ENCODE results near the gene KIF4A. TPM values are rescaled to one million over a fixed set of nuclear protein-coding genes. Genes with fewer than 3 reads are reported as not detected.

KIF4A gene
- total RNA-seq, 3 donors from 2014 or later (not counting 1 experiment from before 2014, with no cell fraction given): 0.53 to 1.3 (median 0.79) TPM

DNA sequence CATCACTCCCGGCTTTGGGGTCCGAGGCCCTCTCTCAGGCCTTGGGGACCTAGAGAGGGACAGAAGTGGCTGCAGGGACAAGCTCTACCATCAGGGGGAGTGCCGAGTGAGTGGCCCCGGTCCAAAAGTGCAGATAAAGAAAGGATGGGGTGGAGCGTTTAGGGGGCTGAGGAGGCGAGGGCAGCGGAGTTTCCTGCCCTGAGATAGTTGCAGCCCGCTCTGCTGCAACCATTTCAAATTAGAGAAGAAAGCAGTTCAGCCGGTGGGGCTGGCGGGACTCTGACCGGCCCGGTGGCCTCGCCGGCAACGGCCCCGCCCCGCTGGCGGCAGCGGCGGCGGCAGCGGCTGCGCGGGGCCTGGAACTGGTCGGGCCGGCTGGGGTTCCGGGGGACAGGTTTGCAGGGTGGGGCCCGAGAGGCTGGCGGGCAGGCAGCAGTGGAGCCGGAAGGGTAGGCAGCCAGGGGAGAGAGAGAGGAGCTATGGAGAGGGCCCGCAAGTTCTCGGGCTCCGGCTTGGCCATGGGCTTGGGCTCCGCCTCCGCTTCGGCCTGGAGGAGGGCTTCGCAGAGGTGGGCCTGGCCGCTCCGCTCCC, 162.3 kb downstream of the KIF4A start:
- Histone ChIP-seq H3K4me3 (ENCODE audit: low read length) (peak overlapping the region; percentile 46), H3K36me3 (ENCODE audit: control insufficient read depth, insufficient read depth, low read length) (no peaks in the 10 kb centered on the region), H3K27me3 (ENCODE audit: control insufficient read depth, insufficient read depth, low read length) (no peaks in the 10 kb centered on the region), H3K4me1 (ENCODE audit: control insufficient read depth, insufficient read depth, low read length) (peaks cover 37% of the 10 kb centered on the region), H3K9me3 (ENCODE audit: control insufficient read depth, insufficient read depth, low read length) (no peaks in the 10 kb centered on the region), H3K27ac (ENCODE audit: low read length) (peak overlapping the region; percentile 57)
- ATAC-seq (peak; percentile 62 to 73 (median 65)), DNase-seq (peak in 1 of 2 donors; percentile 74)
- TF ChIP-seq, protein P1, sequence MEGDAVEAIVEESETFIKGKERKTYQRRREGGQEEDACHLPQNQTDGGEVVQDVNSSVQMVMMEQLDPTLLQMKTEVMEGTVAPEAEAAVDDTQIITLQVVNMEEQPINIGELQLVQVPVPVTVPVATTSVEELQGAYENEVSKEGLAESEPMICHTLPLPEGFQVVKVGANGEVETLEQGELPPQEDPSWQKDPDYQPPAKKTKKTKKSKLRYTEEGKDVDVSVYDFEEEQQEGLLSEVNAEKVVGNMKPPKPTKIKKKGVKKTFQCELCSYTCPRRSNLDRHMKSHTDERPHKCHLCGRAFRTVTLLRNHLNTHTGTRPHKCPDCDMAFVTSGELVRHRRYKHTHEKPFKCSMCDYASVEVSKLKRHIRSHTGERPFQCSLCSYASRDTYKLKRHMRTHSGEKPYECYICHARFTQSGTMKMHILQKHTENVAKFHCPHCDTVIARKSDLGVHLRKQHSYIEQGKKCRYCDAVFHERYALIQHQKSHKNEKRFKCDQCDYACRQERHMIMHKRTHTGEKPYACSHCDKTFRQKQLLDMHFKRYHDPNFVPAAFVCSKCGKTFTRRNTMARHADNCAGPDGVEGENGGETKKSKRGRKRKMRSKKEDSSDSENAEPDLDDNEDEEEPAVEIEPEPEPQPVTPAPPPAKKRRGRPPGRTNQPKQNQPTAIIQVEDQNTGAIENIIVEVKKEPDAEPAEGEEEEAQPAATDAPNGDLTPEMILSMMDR (IDR thresholded peaks at IDR 0.05): peak; percentile 49
- 2% methylated on average over 39 of the region's 39 CpGs for WGBS (ENCODE audit: insufficient coverage)
- no peaks in the 10 kb centered on the region for H3K9me3 Mint-ChIP-seq
- peak overlapping the region; percentile 76 to 89 for H3K27ac Mint-ChIP-seq
- intact Hi-C loops (cut with micrococcal nuclease): loop anchor here (10.0 kb wide), 1 partner anchor 213 kb away; no protein-coding TSS in a partner anchor
- H3K4me1 Mint-ChIP-seq: peaks cover 24 to 49% of the 10 kb centered on the region in 2 donors
- no peaks in the 10 kb centered on the region for H3K27me3 Mint-ChIP-seq (ENCODE audit: low read depth in 2 of 2)
- H3K4me3 Mint-ChIP-seq: peak overlapping the region; percentile 92
- no peaks in the 10 kb centered on the region for H3K36me3 Mint-ChIP-seq

DNA sequence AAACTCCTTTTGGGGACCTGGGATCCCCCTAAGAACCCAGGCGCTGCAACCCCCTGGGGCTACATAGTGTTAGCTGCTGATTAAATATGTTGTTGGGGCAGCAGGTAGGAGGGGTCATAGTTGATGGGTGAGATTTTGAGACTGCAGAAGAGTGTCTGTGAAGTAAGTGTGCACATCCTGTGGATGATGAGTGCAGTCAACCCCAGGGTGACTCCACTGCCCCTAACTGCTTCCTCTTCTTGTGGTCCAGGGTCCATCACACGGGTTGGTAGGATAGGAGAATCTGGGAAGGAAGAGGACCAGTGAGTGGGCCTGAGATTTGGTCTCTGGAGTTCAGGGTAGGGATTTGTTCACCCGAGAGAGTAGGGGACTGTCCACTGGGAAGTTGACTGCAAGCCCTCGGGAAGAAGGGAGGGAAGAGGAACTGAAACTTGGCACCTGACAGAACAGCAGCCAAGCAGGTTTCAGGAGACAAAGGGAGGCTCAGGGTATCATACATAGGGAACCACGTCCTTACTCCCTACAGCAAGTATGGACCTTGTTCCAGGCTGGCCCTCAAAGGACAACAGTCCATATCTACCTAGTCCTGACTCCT, 163.2 kb downstream of the KIF4A start:
- H3K9me3 ChIP-seq (ENCODE audit: control insufficient read depth, insufficient read depth, low read length): no peaks in the 10 kb centered on the region
- H3K27ac ChIP-seq (ENCODE audit: low read length): no peak overlapping the region
- no peaks in the 10 kb centered on the region for H3K9me3 Mint-ChIP-seq
- no peak overlapping the region for H3K4me3 ChIP-seq (ENCODE audit: low read length)
- ATAC-seq: no peak
- H3K36me3 Mint-ChIP-seq: no peaks in the 10 kb centered on the region
- TF ChIP-seq, protein P1 (IDR thresholded peaks at IDR 0.05): no peak
- 61% methylated on average over 5 of the region's 5 CpGs for WGBS (ENCODE audit: insufficient coverage)
- H3K4me3 Mint-ChIP-seq: peak overlapping the region; percentile 66
- DNase-seq: peak in 1 of 2 donors; percentile 21
- H3K27ac Mint-ChIP-seq: peak overlapping the region; percentile 76 to 89
- peaks cover 37% of the 10 kb centered on the region for H3K4me1 ChIP-seq (ENCODE audit: control insufficient read depth, insufficient read depth, low read length)
- H3K27me3 Mint-ChIP-seq (ENCODE audit: low read depth in 2 of 2): no peaks in the 10 kb centered on the region
- no peaks in the 10 kb centered on the region for H3K36me3 ChIP-seq (ENCODE audit: control insufficient read depth, insufficient read depth, low read length)
- H3K27me3 ChIP-seq (ENCODE audit: control insufficient read depth, insufficient read depth, low read length): no peaks in the 10 kb centered on the region
- intact Hi-C loops (cut with micrococcal nuclease): loop anchor here (10.0 kb wide), 1 partner anchor 212 kb away; no protein-coding TSS in a partner anchor
- peaks cover 24 to 50% of the 10 kb centered on the region in 2 donors for H3K4me1 Mint-ChIP-seq

DNA sequence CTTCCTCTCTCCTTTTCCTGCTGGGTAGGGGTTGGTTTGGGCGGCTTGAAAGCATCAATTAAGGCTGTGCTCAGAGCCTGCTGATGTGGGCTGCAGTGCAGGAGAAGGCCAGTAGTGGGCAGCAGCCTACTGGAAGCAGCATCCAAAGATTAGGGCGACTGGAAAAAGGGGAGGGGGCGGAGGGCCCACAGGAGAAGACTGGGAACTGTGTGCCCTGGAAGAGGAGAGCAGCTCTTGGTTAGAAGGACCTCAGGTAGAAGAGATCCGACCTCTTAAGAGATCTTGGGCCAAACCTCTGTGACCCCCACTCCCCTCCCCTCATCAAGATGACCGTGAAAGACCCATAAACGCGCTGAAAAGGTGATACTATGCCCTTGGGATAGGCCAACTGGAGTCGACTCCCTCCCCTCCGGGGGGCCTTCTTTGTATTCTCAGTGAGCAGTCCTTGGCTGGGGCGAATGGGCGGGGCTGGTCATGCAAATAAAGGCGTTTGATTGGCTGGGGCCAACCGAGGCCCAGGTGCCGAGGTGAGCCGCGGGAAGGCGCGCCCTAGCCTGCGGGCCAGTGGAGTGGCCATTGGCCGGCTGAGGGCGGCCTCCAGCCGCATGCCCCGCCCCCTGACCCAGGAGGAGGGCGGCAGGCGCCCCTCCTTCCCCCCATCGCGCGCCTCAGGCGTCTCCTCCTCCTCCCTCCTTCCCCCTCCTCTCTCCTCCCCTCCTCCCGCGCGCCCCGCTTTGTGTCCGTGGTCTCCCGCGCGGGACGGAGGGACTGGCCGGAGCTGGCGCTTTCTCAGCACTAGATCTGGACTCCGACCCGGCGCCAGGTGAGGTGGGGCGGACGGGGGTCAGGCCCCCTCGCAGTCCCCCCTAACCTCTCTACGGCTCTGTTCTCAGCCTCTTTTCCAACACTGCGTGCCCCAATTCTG, 164.8 kb downstream of the KIF4A start:
- TF ChIP-seq, protein P1 (IDR thresholded peaks at IDR 0.05): peak; percentile 68
- H3K4me3 ChIP-seq (ENCODE audit: low read length): peak overlapping the region; percentile 47
- Mint-ChIP-seq H3K9me3 (no peaks in the 10 kb centered on the region), H3K36me3 (no peaks in the 10 kb centered on the region), H3K27me3 (ENCODE audit: low read depth in 2 of 2) (no peaks in the 10 kb centered on the region), H3K4me3 (peak overlapping the region; percentile 89), H3K27ac (peak overlapping the region; percentile 76 to 91), H3K4me1 (peaks cover 24 to 50% of the 10 kb centered on the region in 2 donors)
- peaks cover 3% of the 10 kb centered on the region for H3K36me3 ChIP-seq (ENCODE audit: control insufficient read depth, insufficient read depth, low read length)
- ATAC-seq (peak; percentile 64 to 79 (median 73)), DNase-seq (peak; percentile 49 to 83)
- H3K27me3 ChIP-seq (ENCODE audit: control insufficient read depth, insufficient read depth, low read length): no peaks in the 10 kb centered on the region
- intact Hi-C loops (cut with micrococcal nuclease): loop anchor here (10.0 kb wide), 1 partner anchor 210 kb away; no protein-coding TSS in a partner anchor
- 0% methylated on average over 47 of the region's 48 CpGs for WGBS (ENCODE audit: insufficient coverage)
- peaks cover 37% of the 10 kb centered on the region for H3K4me1 ChIP-seq (ENCODE audit: control insufficient read depth, insufficient read depth, low read length)
- no peaks in the 10 kb centered on the region for H3K9me3 ChIP-seq (ENCODE audit: control insufficient read depth, insufficient read depth, low read length)
- H3K27ac ChIP-seq (ENCODE audit: low read length): peak overlapping the region; percentile 71

All from natural killer cell (primary cell).